GM21360 (cell line): Measurements from ENCODE around the gene TADA2A.

ENCODE experiments used
- ATAC-seq: cut with Tn5 transposase; IDR thresholded peaks from one replicate; pipeline ENCODE4 v1.9.1; 2021; ENCODE audit warnings: mild to moderate bottlenecking, moderate library complexity; ENCODE audit not compliant: unreplicated experiment

TADA2A gene

GRCh38 chr17:37519251-37519985, 112.7 kb downstream of the TADA2A start:
- no peak for ATAC-seq

- ATAC-seq: no peak
Observed at GRCh38 chr17:37520174-37520573, 113.5 kb downstream of the TADA2A start.

GRCh38 chr17:37521821-37522220, 115.1 kb downstream of the TADA2A start:
- no peak for ATAC-seq

- no peak for ATAC-seq
Observed at GRCh38 chr17:37523715-37524219, 117.1 kb downstream of the TADA2A start.

GRCh38 chr17:37527249-37527851, 120.7 kb downstream of the TADA2A start:
- no peak for ATAC-seq
